Natural killer cell (primary cell): ENCODE data around the gene OLFML2A. TPM values are rescaled to one million over a fixed set of nuclear protein-coding genes. Genes with fewer than 3 reads are reported as not detected.

Experiments
- ATAC-seq, 3 donors: fragments of 150-1000 bp in 2 of 3; fragments of 200-7000 bp in 1 of 3; cut with Tn5 transposase; 1 replicate in 1 of 3; 2 replicates in 2 of 3; pipeline ENCODE4 v1.10.0; 2021; ENCODE audit warnings: mild to moderate bottlenecking in 2 of 3, moderate library complexity in 2 of 3
- DNase-seq, 2 donors: peaks; one replicate each; pipeline versions ENCODE4 v3.0.0 to v3.0.0-alpha.2; 2013 to 2021; ENCODE audit warnings: mixed read lengths in 1 of 2
- H3K27ac ChIP-seq: one replicate; pipeline ENCODE4 v1.5.1; 2013; ENCODE audit warnings: mild to moderate bottlenecking, low read length
- H3K27me3 ChIP-seq: one replicate; pipeline ENCODE4 v1.6.1; 2013; ENCODE audit warnings: low read length; ENCODE audit not compliant: control insufficient read depth, insufficient read depth
- H3K36me3 ChIP-seq: one replicate; pipeline ENCODE4 v1.6.1; 2013; ENCODE audit warnings: low read length; ENCODE audit not compliant: control insufficient read depth, insufficient read depth
- H3K4me1 ChIP-seq: one replicate; pipeline ENCODE4 v1.6.1; 2013; ENCODE audit warnings: low read length; ENCODE audit not compliant: control insufficient read depth, insufficient read depth
- H3K4me3 ChIP-seq: one replicate; pipeline ENCODE4 v1.5.1; 2013; ENCODE audit warnings: low read length
- H3K9me3 ChIP-seq: one replicate; pipeline ENCODE4 v1.6.1; 2013; ENCODE audit warnings: low read length; ENCODE audit not compliant: control insufficient read depth, insufficient read depth
- H3K27ac Mint-ChIP-seq, 2 donors: one replicate each; pipeline ENCODE4 v1.8.0; 2022; ENCODE audit warnings: mild to moderate bottlenecking in 2 of 2, mixed read lengths in 2 of 2, moderate library complexity in 1 of 2
- H3K27me3 Mint-ChIP-seq, 2 donors: one replicate each; pipeline ENCODE4 v1.8.0; 2022; ENCODE audit warnings: low read depth in 2 of 2, mixed read lengths in 2 of 2
- H3K36me3 Mint-ChIP-seq: one replicate; pipeline ENCODE4 v1.8.0; 2022; ENCODE audit warnings: mixed read lengths
- H3K4me1 Mint-ChIP-seq, 2 donors: one replicate each; pipeline ENCODE4 v1.8.0; 2022; ENCODE audit warnings: mixed read lengths in 2 of 2
- H3K4me3 Mint-ChIP-seq: one replicate; pipeline ENCODE4 v1.8.0; 2022; ENCODE audit warnings: mild to moderate bottlenecking, moderate library complexity, mixed read lengths
- H3K9me3 Mint-ChIP-seq, 2 donors: one replicate each; pipeline ENCODE4 v1.8.0; 2022; ENCODE audit warnings: mixed read lengths in 2 of 2
- CTCF ChIP-seq: fragments of 200-600 bp; IDR thresholded peaks from one replicate; pipeline ENCODE4 v1.8.0; 2022; ENCODE audit warnings: antibody characterized with exemption
- WGBS: methylation state at CpG from one replicate; pipeline ENCODE4 v1.1.7; 2013; ENCODE audit warnings: missing lambda C conversion rate; ENCODE audit not compliant: insufficient coverage; 5-methylcytosine and 5-hydroxymethylcytosine counted together
- intact Hi-C: fragments of 100-400 bp; cut with micrococcal nuclease; formaldehyde crosslinking; loops from one replicate; pipeline ENCODE4 v1.14.2; 2022
- total RNA-seq, 4 donors: library from RNA; stranded (reverse); fragments of 120-200 nt in 1 of 4; gene quantifications; one replicate each; pipeline versions ENCODE4 v1.2.3 to v1.2.4, GENCODE V29; 2013 to 2022

The OLFML2A gene
- total RNA-seq, 3 donors from 2014 or later (not counting 1 experiment from before 2014, with no cell fraction given) = not detected

GRCh38 chr9:124812441-124812876 is 35.5 kb downstream of the OLFML2A start:
- Histone ChIP-seq H3K4me3 (no peak overlapping the region), H3K27ac (no peak overlapping the region), H3K9me3 (no peaks in the 10 kb centered on the region), H3K4me1 (no peaks in the 10 kb centered on the region), H3K36me3 (no peaks in the 10 kb centered on the region), H3K27me3 (no peaks in the 10 kb centered on the region)
- TF ChIP-seq CTCF = no peak
- Mint-ChIP-seq H3K27me3 (peaks cover 0 to 2% of the 10 kb centered on the region in 2 donors), H3K9me3 (no peaks in the 10 kb centered on the region), H3K4me1 (no peaks in the 10 kb centered on the region), H3K36me3 (no peaks in the 10 kb centered on the region), H3K27ac (no peak overlapping the region), H3K4me3 (no peak overlapping the region)
- ATAC-seq (peak in 2 of 3 donors; percentile 50 to 66), DNase-seq (no peak)
- intact Hi-C loops = no loop called here
- WGBS = 42% methylated on average over 4 of the region's 6 CpGs

DNA sequence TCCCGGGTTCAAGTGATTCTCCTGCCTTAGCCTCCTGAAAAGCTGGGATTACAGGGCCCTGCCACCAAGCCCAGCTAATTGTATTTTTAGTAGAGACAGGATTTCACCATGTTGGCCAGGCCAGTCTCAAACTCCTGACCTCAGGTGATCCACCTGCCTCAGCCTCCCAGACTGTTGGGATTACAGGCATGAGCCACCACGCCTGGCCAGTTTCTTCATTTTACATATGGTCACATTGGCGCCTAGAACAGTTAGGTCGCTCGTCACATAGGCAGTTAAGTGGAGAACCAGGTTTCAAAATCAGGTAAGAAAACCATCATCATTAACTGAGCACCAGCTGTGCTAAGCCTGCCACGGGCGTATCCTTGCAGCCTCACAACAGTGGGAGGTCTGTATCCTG is 36.1 kb downstream of the OLFML2A start:
- no peak overlapping the region for H3K4me3 Mint-ChIP-seq
- no peaks in the 10 kb centered on the region for H3K4me1 Mint-ChIP-seq
- H3K27me3 ChIP-seq = no peaks in the 10 kb centered on the region
- H3K9me3 ChIP-seq = no peaks in the 10 kb centered on the region
- H3K36me3 Mint-ChIP-seq = no peaks in the 10 kb centered on the region
- H3K27ac ChIP-seq = no peak overlapping the region
- no peak for TF ChIP-seq CTCF
- intact Hi-C loops = no loop called here
- H3K27ac Mint-ChIP-seq = no peak overlapping the region
- H3K4me1 ChIP-seq = no peaks in the 10 kb centered on the region
- DNase-seq (no peak), ATAC-seq (no peak)
- no peaks in the 10 kb centered on the region for H3K36me3 ChIP-seq
- WGBS = 85% methylated on average over 7 of the region's 7 CpGs
- H3K9me3 Mint-ChIP-seq = no peaks in the 10 kb centered on the region
- peaks cover 0 to 4% of the 10 kb centered on the region in 2 donors for H3K27me3 Mint-ChIP-seq
- no peak overlapping the region for H3K4me3 ChIP-seq

DNA sequence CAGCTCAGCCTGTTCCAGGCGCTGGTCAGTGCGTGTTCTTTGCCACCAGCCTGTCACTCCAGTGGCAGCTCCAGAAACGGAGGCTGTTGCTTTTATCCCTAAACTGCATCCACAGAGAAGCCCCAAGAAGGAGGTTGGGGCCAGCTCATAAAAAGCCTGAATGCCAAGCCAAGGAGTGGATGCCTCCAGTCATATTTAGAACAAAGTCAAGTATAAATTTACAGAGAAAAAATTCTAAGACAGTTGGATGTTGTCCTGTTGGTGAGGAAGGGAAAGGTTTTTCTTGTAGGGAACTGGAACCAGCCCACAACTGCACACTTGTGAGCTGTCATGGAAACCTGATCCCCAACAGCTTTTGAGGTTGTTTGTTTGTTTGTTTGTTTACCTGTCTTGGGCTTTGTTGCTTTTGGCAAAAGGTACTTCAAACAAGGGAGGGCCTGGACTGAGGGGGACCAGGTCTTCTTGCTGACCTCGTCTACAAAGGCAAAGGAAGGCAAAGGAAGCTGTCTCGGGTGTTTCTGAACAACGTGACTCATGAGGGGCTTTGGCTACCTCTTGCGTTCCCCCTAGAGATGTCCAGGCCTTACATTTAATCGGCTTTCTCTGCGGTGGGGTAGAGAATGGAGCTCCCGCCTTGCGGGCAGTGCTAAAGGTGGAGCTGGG is 36.7 kb downstream of the OLFML2A start:
- DNase-seq (no peak), ATAC-seq (no peak)
- Mint-ChIP-seq H3K27me3 (peaks cover 0 to 2% of the 10 kb centered on the region in 2 donors), H3K4me1 (no peaks in the 10 kb centered on the region), H3K9me3 (no peaks in the 10 kb centered on the region), H3K36me3 (no peaks in the 10 kb centered on the region), H3K27ac (no peak overlapping the region), H3K4me3 (no peak overlapping the region)
- Histone ChIP-seq H3K27ac (no peak overlapping the region), H3K4me3 (no peak overlapping the region), H3K9me3 (no peaks in the 10 kb centered on the region), H3K36me3 (no peaks in the 10 kb centered on the region), H3K27me3 (no peaks in the 10 kb centered on the region), H3K4me1 (no peaks in the 10 kb centered on the region)
- WGBS = 91% methylated on average over 11 of the region's 11 CpGs
- TF ChIP-seq CTCF = no peak
- intact Hi-C loops = no loop called here

DNA sequence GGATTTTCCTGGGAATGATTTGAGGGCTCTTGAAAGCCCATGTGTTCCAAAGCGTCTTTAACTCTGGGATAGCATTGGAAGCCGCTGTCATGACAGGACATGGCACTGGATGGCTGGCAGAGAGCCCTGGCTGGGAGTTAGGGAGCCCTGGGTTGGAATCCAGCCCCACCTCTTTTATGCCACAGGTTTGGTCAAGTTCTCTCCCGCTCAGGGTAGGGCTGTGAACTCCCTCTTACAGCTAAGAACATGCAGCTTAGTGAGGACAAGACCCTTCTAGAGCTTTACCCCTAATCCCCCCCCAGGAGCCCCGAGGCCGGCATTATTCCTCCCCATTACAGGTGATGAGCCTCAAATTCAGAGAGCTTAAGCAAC is 37.2 kb downstream of the OLFML2A start:
- Mint-ChIP-seq H3K4me3 (no peak overlapping the region), H3K9me3 (no peaks in the 10 kb centered on the region), H3K4me1 (no peaks in the 10 kb centered on the region), H3K27ac (no peak overlapping the region), H3K36me3 (no peaks in the 10 kb centered on the region), H3K27me3 (peaks cover 0 to 2% of the 10 kb centered on the region in 2 donors)
- TF ChIP-seq CTCF = no peak
- 91% methylated on average over 5 of the region's 5 CpGs for WGBS
- Histone ChIP-seq H3K36me3 (no peaks in the 10 kb centered on the region), H3K9me3 (no peaks in the 10 kb centered on the region), H3K27me3 (no peaks in the 10 kb centered on the region), H3K4me1 (no peaks in the 10 kb centered on the region), H3K4me3 (no peak overlapping the region), H3K27ac (no peak overlapping the region)
- intact Hi-C loops = no loop called here
- no peak for DNase-seq
- no peak for ATAC-seq
